H9 (cell line): Measurements from ENCODE around the gene RHBDD2. TPM values are rescaled to one million over a fixed set of nuclear protein-coding genes. Genes with fewer than 3 reads are reported as not detected.

Experiments
- DNase-seq: peaks from one replicate; pipeline ENCODE4 v3.0.0-alpha.2; 2017
- H2AFZ ChIP-seq: one replicate; pipeline ENCODE4 v1.6.1; 2013; ENCODE audit warnings: mild to moderate bottlenecking, low read length, control low read depth, moderate library complexity
- H2AK5ac ChIP-seq: 2 replicates; pipeline ENCODE4 v1.6.1; 2013; ENCODE audit warnings: low read length, control low read depth, mixed read lengths; ENCODE audit not compliant: insufficient read length
- H2BK120ac ChIP-seq: one replicate; pipeline ENCODE4 v1.6.1; 2013; ENCODE audit warnings: low read depth, mild to moderate bottlenecking, low read length, control low read depth, inconsistent platforms; ENCODE audit not compliant: poor library complexity, severe bottlenecking
- H2BK12ac ChIP-seq: 2 replicates; pipeline ENCODE4 v1.6.1; 2013; ENCODE audit warnings: low read length, control low read depth, mixed read lengths, low read depth; ENCODE audit not compliant: insufficient read length
- H2BK15ac ChIP-seq: 2 replicates; pipeline ENCODE4 v1.6.1; 2013; ENCODE audit warnings: low read depth, low read length, control low read depth
- H2BK20ac ChIP-seq: one replicate; pipeline ENCODE4 v1.6.1; 2013; ENCODE audit warnings: low read depth, mild to moderate bottlenecking, low read length, control low read depth, inconsistent platforms; ENCODE audit not compliant: poor library complexity, severe bottlenecking
- H2BK5ac ChIP-seq: 2 replicates; pipeline ENCODE4 v1.6.1; 2013; ENCODE audit warnings: low read length, control low read depth, mixed read lengths; ENCODE audit not compliant: insufficient read length
- H3K14ac ChIP-seq: 2 replicates; pipeline ENCODE4 v1.6.1; 2013; ENCODE audit warnings: low read length, control low read depth; ENCODE audit not compliant: insufficient read depth
- H3K18ac ChIP-seq: 2 replicates; pipeline ENCODE4 v1.6.1; 2013; ENCODE audit warnings: low read depth, mild to moderate bottlenecking, mixed read lengths, low read length, control low read depth; ENCODE audit not compliant: insufficient read length
- H3K23ac ChIP-seq: 2 replicates; pipeline ENCODE4 v1.6.1; 2013; ENCODE audit warnings: low read length, control low read depth, mixed read lengths, low read depth; ENCODE audit not compliant: insufficient read length
- H3K23me2 ChIP-seq: 2 replicates; pipeline ENCODE4 v1.6.1; 2013; ENCODE audit warnings: low read depth, mild to moderate bottlenecking, mixed read lengths, low read length, control low read depth; ENCODE audit not compliant: insufficient read length, poor library complexity, severe bottlenecking
- H3K27ac ChIP-seq: 2 replicates; pipeline ENCODE4 v1.5.1; 2013; ENCODE audit warnings: low read length, control low read depth, mixed read lengths, low read depth; ENCODE audit not compliant: insufficient read length
- H3K27me3 ChIP-seq: 2 replicates; pipeline ENCODE4 v1.6.1; 2013; ENCODE audit warnings: low read length, control low read depth, inconsistent platforms; ENCODE audit not compliant: insufficient read depth
- H3K4ac ChIP-seq: 2 replicates; pipeline ENCODE4 v1.6.1; 2013; ENCODE audit warnings: low read depth, mild to moderate bottlenecking, control low read depth, inconsistent platforms, low read length, moderate library complexity
- H3K4me1 ChIP-seq: 2 replicates; pipeline ENCODE4 v1.6.1; 2013; ENCODE audit warnings: low read length, control low read depth, inconsistent platforms; ENCODE audit not compliant: insufficient read depth
- H3K4me2 ChIP-seq: 2 replicates; pipeline ENCODE4 v1.6.1; 2013; ENCODE audit warnings: low read length, control low read depth, mixed read lengths; ENCODE audit not compliant: insufficient read length, insufficient read depth
- H3K56ac ChIP-seq: 2 replicates; pipeline ENCODE4 v1.6.1; 2013; ENCODE audit warnings: low read depth, mild to moderate bottlenecking, mixed read lengths, low read length, control low read depth; ENCODE audit not compliant: insufficient read length
- H3K79me1 ChIP-seq: 2 replicates; pipeline ENCODE4 v1.6.1; 2013; ENCODE audit warnings: low read depth, mild to moderate bottlenecking, moderate library complexity, low read length, control low read depth, inconsistent platforms; ENCODE audit not compliant: insufficient read depth, poor library complexity, severe bottlenecking
- H3K79me2 ChIP-seq: 2 replicates; pipeline ENCODE4 v1.6.1; 2013; ENCODE audit warnings: low read length, control low read depth, inconsistent platforms; ENCODE audit not compliant: insufficient read depth
- H3K9ac ChIP-seq: 2 replicates; pipeline ENCODE4 v1.6.1; 2013; ENCODE audit warnings: low read length, control low read depth, mixed read lengths; ENCODE audit not compliant: insufficient read length; ENCODE audit errors: extremely low read depth
- H3K9me3 ChIP-seq: one replicate; pipeline ENCODE4 v1.6.1; 2013; ENCODE audit warnings: low read depth, low read length, inconsistent platforms; ENCODE audit not compliant: control insufficient read depth
- H3T11ph ChIP-seq: one replicate; pipeline ENCODE4 v1.6.1; 2013; ENCODE audit warnings: mild to moderate bottlenecking, low read length, control low read depth, inconsistent platforms
- H4K20me1 ChIP-seq: one replicate; pipeline ENCODE4 v1.6.1; 2013; ENCODE audit not compliant: control insufficient read depth, insufficient read length, insufficient read depth
- H4K5ac ChIP-seq: 2 replicates; pipeline ENCODE4 v1.6.1; 2013; ENCODE audit warnings: low read depth, mild to moderate bottlenecking, mixed read lengths, low read length, control low read depth; ENCODE audit not compliant: insufficient read length
- H4K8ac ChIP-seq: replicated peaks from 2 replicates; pipeline ENCODE4 v1.6.1; 2013; ENCODE audit warnings: low read length, control low read depth, mixed read lengths, low read depth; ENCODE audit not compliant: insufficient read length
- H4K91ac ChIP-seq: 2 replicates; pipeline ENCODE4 v1.6.1; 2013; ENCODE audit warnings: low read depth, mild to moderate bottlenecking, moderate library complexity, mixed read lengths, low read length, control low read depth; ENCODE audit not compliant: insufficient read length
- H3K27ac Mint-ChIP-seq, 3 experiments: 2 replicates in 2 of 3; 3 replicates in 1 of 3; pipeline ENCODE4 v1.8.0; 2020 to 2021; ENCODE audit warnings: mixed read lengths in 3 of 3, mild to moderate bottlenecking in 1 of 3, moderate library complexity in 1 of 3
- H3K27me3 Mint-ChIP-seq: 2 replicates; pipeline ENCODE4 v1.8.0; 2021; ENCODE audit warnings: low read depth, mild to moderate bottlenecking, moderate library complexity, mixed read lengths
- H3K36me3 Mint-ChIP-seq, 3 experiments: 2 replicates in 2 of 3; 3 replicates in 1 of 3; pipeline ENCODE4 v1.8.0; 2020 to 2021; ENCODE audit warnings: low read depth in 3 of 3, mixed read lengths in 3 of 3; ENCODE audit not compliant: insufficient read depth in 1 of 3
- H3K4me1 Mint-ChIP-seq, 2 experiments: 2 replicates each; pipeline ENCODE4 v1.8.0; 2020; ENCODE audit warnings: mixed read lengths in 2 of 2
- H3K4me3 Mint-ChIP-seq, 2 experiments: 2 replicates in 1 of 2; 3 replicates in 1 of 2; pipeline ENCODE4 v1.8.0; 2020 to 2021; ENCODE audit warnings: mild to moderate bottlenecking in 2 of 2, mixed read lengths in 2 of 2, moderate library complexity in 1 of 2
- H3K9me3 Mint-ChIP-seq, 2 experiments: 2 replicates in 1 of 2; 3 replicates in 1 of 2; pipeline ENCODE4 v1.8.0; 2020; ENCODE audit warnings: mild to moderate bottlenecking in 2 of 2, mixed read lengths in 2 of 2, moderate library complexity in 1 of 2
- CTCF ChIP-seq: fragments of 200-600 bp; sonication (generic); conservative IDR thresholded peaks from 3 replicates; pipeline ENCODE4 v1.8.0; 2021; ENCODE audit warnings: antibody characterized with exemption, mild to moderate bottlenecking
- WGBS: extraction: QIAGEN DNeasy Blood & Tissue Kit; methylation state at CpG from one replicate; pipeline ENCODE4 v1.1.7; 2013; ENCODE audit warnings: missing lambda C conversion rate, low lambda C conversion rate, mixed read lengths; ENCODE audit not compliant: insufficient read length; ENCODE audit errors: extremely low coverage; 5-methylcytosine and 5-hydroxymethylcytosine counted together
- total RNA-seq: library from RNA; stranded (reverse); gene quantifications from 2 replicates; pipeline ENCODE4 v1.2.1, GENCODE V29; 2021

The RHBDD2 gene
- total RNA-seq, 1 experiment from 2014 or later, result 30.0 TPM

- no peak overlapping the region for H3K23ac ChIP-seq
- Mint-ChIP-seq H3K4me3 (no peak overlapping the region), H3K9me3 (no peaks in the 10 kb centered on the region; a peak in 1 of 5 replicates), H3K4me1 (peaks cover 22% of the 10 kb centered on the region in 2 experiments), H3K27ac (no peak overlapping the region; a peak in 1 of 7 replicates), H3K27me3 (peaks cover 7% of the 10 kb centered on the region), H3K36me3 (peaks cover 0 to 4% (median 3%) of the 10 kb centered on the region in 3 experiments; a peak in 4 of 7 replicates)
- DNase-seq, result no peak
- peaks cover 2% of the 10 kb centered on the region; the same call in 1 of the 2 replicates for H3K4me1 ChIP-seq
- no peak overlapping the region for H3K27ac ChIP-seq
- peaks cover 6% of the 10 kb centered on the region; the same call in 1 of the 2 replicates for H3K79me2 ChIP-seq
- no peak overlapping the region for H2AFZ ChIP-seq
- no peak overlapping the region for H3K4ac ChIP-seq
- no peaks in the 10 kb centered on the region for H3K79me1 ChIP-seq
- H2BK12ac ChIP-seq, result no peak overlapping the region
- peaks cover 7% of the 10 kb centered on the region for H3K23me2 ChIP-seq
- WGBS, result no CpG with 5 or more reads among the region's 21 CpGs
- no peak overlapping the region for H3K9ac ChIP-seq
- no peaks in the 10 kb centered on the region for H3K9me3 ChIP-seq
- no peak overlapping the region for H3K18ac ChIP-seq
- H2BK120ac ChIP-seq, result no peak overlapping the region
- H2BK15ac ChIP-seq, result no peak overlapping the region
- no peaks in the 10 kb centered on the region for H4K20me1 ChIP-seq
- H3K56ac ChIP-seq, result no peak overlapping the region
- H4K91ac ChIP-seq, result no peak overlapping the region
- no peak for TF ChIP-seq CTCF
- H3K27me3 ChIP-seq, result no peaks in the 10 kb centered on the region
- no peak overlapping the region for H2AK5ac ChIP-seq
- H4K5ac ChIP-seq, result no peak overlapping the region
- H2BK20ac ChIP-seq, result no peak overlapping the region
- H2BK5ac ChIP-seq, result no peak overlapping the region
- H3T11ph ChIP-seq, result no peak overlapping the region
- no peak overlapping the region for H3K14ac ChIP-seq
- H3K4me2 ChIP-seq, result no peak overlapping the region
- H4K8ac ChIP-seq, result no peak overlapping the region
Measured at GRCh38 chr7:75875113-75876080, 3.4 kb upstream of the RHBDD2 start.
